ENCODE data around the gene CWC27. TPM values are rescaled to one million over a fixed set of nuclear protein-coding genes. Genes with fewer than 3 reads are reported as not detected.

CWC27 gene
- total RNA-seq, 1 experiment from 2014 or later: 32.9 TPM

- Histone ChIP-seq H3K9me3 (no peaks in the 10 kb centered on the region), H3K4me1 (no peaks in the 10 kb centered on the region), H3K36me3 (ENCODE audit: control insufficient read depth, insufficient read depth, low read length) (peaks cover 1% of the 10 kb centered on the region; the same call in 1 of the 2 replicates), H3K27me3 (replicated peaks; ENCODE audit: control insufficient read depth, insufficient read depth, low read length) (no peaks in the 10 kb centered on the region), H3K4me3 (ENCODE audit: low read depth, low read length) (no peak overlapping the region)
- Mint-ChIP-seq H3K9me3 (ENCODE audit: unreplicated experiment) (no peaks in the 10 kb centered on the region), H3K4me3 (ENCODE audit: unreplicated experiment) (no peak overlapping the region), H3K36me3 (ENCODE audit: insufficient read depth, unreplicated experiment) (no peaks in the 10 kb centered on the region), H3K27ac (ENCODE audit: unreplicated experiment) (no peak overlapping the region), H3K4me1 (ENCODE audit: low read depth, unreplicated experiment) (peaks cover 7% of the 10 kb centered on the region), H3K27me3 (ENCODE audit: insufficient read depth, unreplicated experiment) (no peaks in the 10 kb centered on the region)
- DNase-seq: no peak
- POLR2A ChIA-PET: no interaction called here
- CTCF ChIA-PET: interaction anchor here (1.0 to 1.6 kb wide), 2 partner anchors 63 to 512 kb away, joined by 3 to 5 read pairs; no protein-coding TSS in a partner anchor
- TF ChIP-seq CTCF (IDR thresholded peaks at IDR 0.05; ENCODE audit: insufficient read depth in 1 of 2, low read depth in 1 of 2, low read length in 1 of 2, severe bottlenecking in 1 of 2, unreplicated experiment in 1 of 2): no peak
- BruUV-seq (replicated peaks): no TSS peak
- intact Hi-C loops (cut with micrococcal nuclease; ENCODE audit: unreplicated experiment): no loop called here
Measured at GRCh38 chr5:64971990-64972389, 203.3 kb downstream of the CWC27 start.

GRCh38 chr5:64972591-64972990 is 203.9 kb downstream of the CWC27 start:
- H3K9me3 ChIP-seq: no peaks in the 10 kb centered on the region
- Mint-ChIP-seq H3K27ac (ENCODE audit: unreplicated experiment) (no peak overlapping the region), H3K9me3 (ENCODE audit: unreplicated experiment) (no peaks in the 10 kb centered on the region), H3K4me1 (ENCODE audit: low read depth, unreplicated experiment) (peaks cover 7% of the 10 kb centered on the region), H3K4me3 (ENCODE audit: unreplicated experiment) (no peak overlapping the region), H3K27me3 (ENCODE audit: insufficient read depth, unreplicated experiment) (no peaks in the 10 kb centered on the region), H3K36me3 (ENCODE audit: insufficient read depth, unreplicated experiment) (no peaks in the 10 kb centered on the region)
- no peaks in the 10 kb centered on the region for H3K27me3 ChIP-seq (replicated peaks; ENCODE audit: control insufficient read depth, insufficient read depth, low read length)
- no peak overlapping the region for H3K4me3 ChIP-seq (ENCODE audit: low read depth, low read length)
- ChIA-PET POLR2A (no interaction called here), CTCF (interaction anchor here (1.6 kb wide), 1 partner anchor 63 kb away, joined by 5 read pairs; no protein-coding TSS in a partner anchor)
- H3K4me1 ChIP-seq: no peaks in the 10 kb centered on the region
- H3K36me3 ChIP-seq (ENCODE audit: control insufficient read depth, insufficient read depth, low read length): peaks cover 1% of the 10 kb centered on the region; the same call in 1 of the 2 replicates
- intact Hi-C loops (cut with micrococcal nuclease; ENCODE audit: unreplicated experiment): no loop called here
- DNase-seq: no peak
- TF ChIP-seq CTCF (IDR thresholded peaks at IDR 0.05; ENCODE audit: insufficient read depth in 1 of 2, low read depth in 1 of 2, low read length in 1 of 2, severe bottlenecking in 1 of 2, unreplicated experiment in 1 of 2): no peak
- no TSS peak for BruUV-seq (replicated peaks)

- DNase-seq: no peak
- TF ChIP-seq CTCF (IDR thresholded peaks at IDR 0.05; ENCODE audit: insufficient read depth in 1 of 2, low read depth in 1 of 2, low read length in 1 of 2, severe bottlenecking in 1 of 2, unreplicated experiment in 1 of 2): no peak
- Mint-ChIP-seq H3K27ac (ENCODE audit: unreplicated experiment) (no peak overlapping the region), H3K4me1 (ENCODE audit: low read depth, unreplicated experiment) (peaks cover 7% of the 10 kb centered on the region), H3K4me3 (ENCODE audit: unreplicated experiment) (no peak overlapping the region), H3K27me3 (ENCODE audit: insufficient read depth, unreplicated experiment) (no peaks in the 10 kb centered on the region), H3K36me3 (ENCODE audit: insufficient read depth, unreplicated experiment) (no peaks in the 10 kb centered on the region), H3K9me3 (ENCODE audit: unreplicated experiment) (no peaks in the 10 kb centered on the region)
- Histone ChIP-seq H3K4me1 (no peaks in the 10 kb centered on the region), H3K4me3 (ENCODE audit: low read depth, low read length) (no peak overlapping the region), H3K36me3 (ENCODE audit: control insufficient read depth, insufficient read depth, low read length) (peaks cover 1% of the 10 kb centered on the region; the same call in 1 of the 2 replicates), H3K27me3 (replicated peaks; ENCODE audit: control insufficient read depth, insufficient read depth, low read length) (no peaks in the 10 kb centered on the region), H3K9me3 (no peaks in the 10 kb centered on the region)
- ChIA-PET POLR2A (no interaction called here), CTCF (no interaction called here)
- BruUV-seq (replicated peaks): no TSS peak
- intact Hi-C loops (cut with micrococcal nuclease; ENCODE audit: unreplicated experiment): no loop called here
Measured at GRCh38 chr5:64973215-64973614, 204.5 kb downstream of the CWC27 start.
